ENCODE data around the gene GPR65. TPM values are rescaled to one million over a fixed set of nuclear protein-coding genes. Genes with fewer than 3 reads are reported as not detected.

Gene GPR65
- total RNA-seq, 1 experiment from 2014 or later, result not detected

DNA sequence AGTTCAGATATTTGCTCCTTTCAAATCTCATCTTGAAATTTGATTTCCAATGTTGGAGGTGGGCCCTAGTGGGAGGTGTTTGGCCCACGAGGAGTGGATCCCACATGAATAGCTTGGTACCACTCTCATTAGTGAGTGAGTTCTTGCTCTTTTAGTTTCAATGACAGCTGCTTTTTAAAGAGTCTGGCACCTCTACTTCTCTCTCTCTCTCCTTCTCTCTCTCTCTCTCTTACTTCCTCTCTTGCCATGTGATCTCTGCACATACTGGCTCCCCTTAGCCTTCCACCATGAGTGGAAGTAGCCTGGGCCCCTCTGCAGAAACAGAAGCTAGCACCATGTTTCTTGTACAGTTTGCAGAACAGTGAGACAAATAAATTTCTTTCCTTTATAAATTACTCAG is 25.1 kb downstream of the GPR65 start:
- no peak overlapping the region for H3K4me3 ChIP-seq (ENCODE audit: low read length)
- no peak overlapping the region for H3K27ac ChIP-seq (ENCODE audit: low read length)
- H3K36me3 ChIP-seq (ENCODE audit: low read depth, low read length), result no peaks in the 10 kb centered on the region
- BruUV-seq (replicated peaks), result no TSS peak
- no peaks in the 10 kb centered on the region for H3F3A ChIP-seq (ENCODE audit: low read length, unreplicated experiment)
- TF ChIP-seq, protein P1, sequence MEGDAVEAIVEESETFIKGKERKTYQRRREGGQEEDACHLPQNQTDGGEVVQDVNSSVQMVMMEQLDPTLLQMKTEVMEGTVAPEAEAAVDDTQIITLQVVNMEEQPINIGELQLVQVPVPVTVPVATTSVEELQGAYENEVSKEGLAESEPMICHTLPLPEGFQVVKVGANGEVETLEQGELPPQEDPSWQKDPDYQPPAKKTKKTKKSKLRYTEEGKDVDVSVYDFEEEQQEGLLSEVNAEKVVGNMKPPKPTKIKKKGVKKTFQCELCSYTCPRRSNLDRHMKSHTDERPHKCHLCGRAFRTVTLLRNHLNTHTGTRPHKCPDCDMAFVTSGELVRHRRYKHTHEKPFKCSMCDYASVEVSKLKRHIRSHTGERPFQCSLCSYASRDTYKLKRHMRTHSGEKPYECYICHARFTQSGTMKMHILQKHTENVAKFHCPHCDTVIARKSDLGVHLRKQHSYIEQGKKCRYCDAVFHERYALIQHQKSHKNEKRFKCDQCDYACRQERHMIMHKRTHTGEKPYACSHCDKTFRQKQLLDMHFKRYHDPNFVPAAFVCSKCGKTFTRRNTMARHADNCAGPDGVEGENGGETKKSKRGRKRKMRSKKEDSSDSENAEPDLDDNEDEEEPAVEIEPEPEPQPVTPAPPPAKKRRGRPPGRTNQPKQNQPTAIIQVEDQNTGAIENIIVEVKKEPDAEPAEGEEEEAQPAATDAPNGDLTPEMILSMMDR (conservative IDR thresholded peaks at IDR 0.05; ENCODE audit: low read depth, low read length), result no peak
- no peak for TF ChIP-seq EZH2phosphoT487 (IDR thresholded peaks at IDR 0.05; ENCODE audit: borderline replicate concordance, low read length)
- no peak for TF ChIP-seq EZH2 (IDR thresholded peaks at IDR 0.05; ENCODE audit: low read length, unreplicated experiment)
- CTCF ChIA-PET, result no interaction called here
- no peak overlapping the region for H2AFZ ChIP-seq (ENCODE audit: low read length)
- DNase-seq (no peak), ATAC-seq (no peak)
- H3K9me3 ChIP-seq (ENCODE audit: low read length), result no peaks in the 10 kb centered on the region
- H3K79me2 ChIP-seq (ENCODE audit: low read length), result no peaks in the 10 kb centered on the region
- no peaks in the 10 kb centered on the region for H4K20me1 ChIP-seq (ENCODE audit: low read length)
- H3K9me2 ChIP-seq (replicated peaks; ENCODE audit: low read length), result no peaks in the 10 kb centered on the region
- no peaks in the 10 kb centered on the region for H3K27me3 ChIP-seq (ENCODE audit: low read length)
- intact Hi-C loops (cut with micrococcal nuclease), result no loop called here
- H3K4me1 ChIP-seq (ENCODE audit: insufficient read depth, low read length), result peaks cover 7% of the 10 kb centered on the region; the same call in 1 of the 2 replicates
- no peak overlapping the region for H3K4me2 ChIP-seq (ENCODE audit: low read length)
- POLR2A ChIA-PET (ENCODE audit: unreplicated experiment), result no interaction called here
- H3K9ac ChIP-seq (ENCODE audit: low read length), result no peak overlapping the region

DNA sequence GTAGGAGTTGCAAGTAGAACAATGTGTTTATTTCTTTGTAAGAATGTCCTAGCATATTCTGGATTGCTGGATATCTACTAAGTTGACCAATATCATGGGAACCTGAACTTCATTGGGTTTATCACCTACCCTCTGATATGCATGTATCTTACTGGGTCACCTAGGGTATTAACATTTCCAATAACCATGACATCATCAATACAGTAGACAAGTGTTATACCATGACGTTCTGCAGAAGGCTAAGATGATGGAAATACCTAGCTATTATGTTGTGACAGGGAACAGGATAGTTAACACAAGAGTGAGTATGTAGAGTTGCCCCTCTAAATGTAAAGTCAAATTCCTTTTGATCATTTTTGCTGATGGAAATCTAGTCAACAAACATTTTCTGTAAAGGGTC is 26.0 kb downstream of the GPR65 start:
- Histone ChIP-seq H3K79me2 (ENCODE audit: low read length) (no peaks in the 10 kb centered on the region), H3K27me3 (ENCODE audit: low read length) (no peaks in the 10 kb centered on the region), H3K4me1 (ENCODE audit: insufficient read depth, low read length) (peaks cover 7% of the 10 kb centered on the region; the same call in 1 of the 2 replicates), H3K4me2 (ENCODE audit: low read length) (no peak overlapping the region), H3F3A (ENCODE audit: low read length, unreplicated experiment) (no peaks in the 10 kb centered on the region), H3K36me3 (ENCODE audit: low read depth, low read length) (no peaks in the 10 kb centered on the region), H3K9me3 (ENCODE audit: low read length) (no peaks in the 10 kb centered on the region), H3K27ac (ENCODE audit: low read length) (no peak overlapping the region), H4K20me1 (ENCODE audit: low read length) (no peaks in the 10 kb centered on the region), H3K9ac (ENCODE audit: low read length) (no peak overlapping the region), H2AFZ (ENCODE audit: low read length) (no peak overlapping the region), H3K9me2 (replicated peaks; ENCODE audit: low read length) (no peaks in the 10 kb centered on the region), H3K4me3 (ENCODE audit: low read length) (no peak overlapping the region)
- no peak for ATAC-seq
- no peak for DNase-seq
- TF ChIP-seq EZH2 (IDR thresholded peaks at IDR 0.05; ENCODE audit: low read length, unreplicated experiment) (no peak), EZH2phosphoT487 (IDR thresholded peaks at IDR 0.05; ENCODE audit: borderline replicate concordance, low read length) (no peak)
- TF ChIP-seq, protein P1 (conservative IDR thresholded peaks at IDR 0.05; ENCODE audit: low read depth, low read length), result no peak
- intact Hi-C loops (cut with micrococcal nuclease), result no loop called here
- ChIA-PET POLR2A (ENCODE audit: unreplicated experiment) (no interaction called here), CTCF (no interaction called here)
- BruUV-seq (replicated peaks), result no TSS peak

DNA sequence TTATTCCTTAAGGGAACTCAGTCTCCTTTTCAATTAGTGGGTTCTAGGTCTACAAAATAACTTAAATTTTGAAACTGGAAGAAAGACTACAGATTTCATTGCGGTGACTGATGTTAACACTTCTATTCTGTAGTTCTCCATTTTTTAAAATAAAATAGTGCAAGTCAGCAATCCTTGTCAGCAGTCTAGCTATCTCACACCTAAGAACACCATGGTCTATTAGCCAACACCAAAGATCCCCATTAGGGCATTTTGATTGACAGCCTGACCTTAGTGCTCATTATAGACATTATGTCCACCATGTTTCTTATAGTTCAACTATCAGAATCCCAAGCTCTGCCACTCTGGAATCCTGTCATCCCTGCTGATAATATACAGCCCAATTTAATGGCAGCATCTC is 27.4 kb downstream of the GPR65 start:
- ATAC-seq (no peak), DNase-seq (no peak)
- H3K36me3 ChIP-seq (ENCODE audit: low read depth, low read length), result no peaks in the 10 kb centered on the region
- peaks cover 7% of the 10 kb centered on the region; the same call in 1 of the 2 replicates for H3K4me1 ChIP-seq (ENCODE audit: insufficient read depth, low read length)
- H4K20me1 ChIP-seq (ENCODE audit: low read length), result no peaks in the 10 kb centered on the region
- H3K27me3 ChIP-seq (ENCODE audit: low read length), result no peaks in the 10 kb centered on the region
- no peak overlapping the region for H3K4me3 ChIP-seq (ENCODE audit: low read length)
- CTCF ChIA-PET, result no interaction called here
- H2AFZ ChIP-seq (ENCODE audit: low read length), result no peak overlapping the region
- H3K4me2 ChIP-seq (ENCODE audit: low read length), result no peak overlapping the region
- no TSS peak for BruUV-seq (replicated peaks)
- POLR2A ChIA-PET (ENCODE audit: unreplicated experiment), result no interaction called here
- no peaks in the 10 kb centered on the region for H3K9me3 ChIP-seq (ENCODE audit: low read length)
- no peak overlapping the region for H3K9ac ChIP-seq (ENCODE audit: low read length)
- H3F3A ChIP-seq (ENCODE audit: low read length, unreplicated experiment), result no peaks in the 10 kb centered on the region
- H3K9me2 ChIP-seq (replicated peaks; ENCODE audit: low read length), result no peaks in the 10 kb centered on the region
- TF ChIP-seq, protein P1 (conservative IDR thresholded peaks at IDR 0.05; ENCODE audit: low read depth, low read length), result no peak
- TF ChIP-seq EZH2 (IDR thresholded peaks at IDR 0.05; ENCODE audit: low read length, unreplicated experiment) (no peak), EZH2phosphoT487 (IDR thresholded peaks at IDR 0.05; ENCODE audit: borderline replicate concordance, low read length) (no peak)
- no peak overlapping the region for H3K27ac ChIP-seq (ENCODE audit: low read length)
- H3K79me2 ChIP-seq (ENCODE audit: low read length), result no peaks in the 10 kb centered on the region
- intact Hi-C loops (cut with micrococcal nuclease), result no loop called here
